ENCODE data around the gene PPP2CA. TPM values are rescaled to one million over a fixed set of nuclear protein-coding genes. Genes with fewer than 3 reads are reported as not detected.

Gene PPP2CA
- total RNA-seq, 2 experiments from 2014 or later = 188 to 195 TPM

DNA sequence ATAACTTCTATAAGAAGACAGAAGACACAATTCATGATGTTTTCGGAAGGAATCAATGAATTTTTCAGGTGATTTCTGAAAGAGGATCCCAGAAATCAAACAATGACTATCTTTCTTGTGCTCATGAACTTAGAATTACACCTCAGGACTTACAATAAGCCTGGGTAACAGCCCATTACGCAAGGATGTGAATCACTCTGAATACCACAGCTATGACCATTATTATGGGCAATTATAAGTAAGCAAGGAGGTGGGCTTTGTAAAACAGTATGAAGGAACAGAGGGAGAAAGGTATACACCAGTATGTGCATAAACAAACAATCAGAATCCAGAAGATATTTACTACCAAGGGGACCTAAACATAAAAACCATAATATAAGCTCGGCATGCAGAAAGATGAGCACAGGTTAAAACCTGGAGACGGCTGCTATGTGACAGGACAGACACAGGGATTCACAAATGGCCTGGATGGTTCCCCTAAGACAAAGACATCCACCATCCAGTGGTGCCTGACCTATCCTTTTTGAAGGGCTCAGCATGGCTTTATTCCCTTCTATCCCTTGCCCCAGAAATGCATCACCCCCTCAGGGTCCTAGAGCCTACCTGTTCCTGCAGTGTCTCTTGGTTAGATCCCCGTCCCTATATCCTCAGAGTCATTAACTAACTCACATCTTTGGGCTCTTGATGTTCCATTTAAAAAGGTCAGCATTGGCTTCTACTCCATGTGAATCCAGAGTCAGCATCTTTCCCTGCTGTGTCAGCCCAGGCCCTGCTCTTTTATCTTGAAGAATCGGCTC, 21.8 kb upstream of the PPP2CA start:
- Mint-ChIP-seq H3K4me1 (ENCODE audit: low read depth) (no peaks in the 10 kb centered on the region), H3K36me3 (ENCODE audit: low read depth) (no peaks in the 10 kb centered on the region), H3K9me3 (no peaks in the 10 kb centered on the region), H3K27ac (no peak overlapping the region), H3K4me3 (no peak overlapping the region), H3K27me3 (peaks cover 1% of the 10 kb centered on the region)
- TF ChIP-seq, protein P1, sequence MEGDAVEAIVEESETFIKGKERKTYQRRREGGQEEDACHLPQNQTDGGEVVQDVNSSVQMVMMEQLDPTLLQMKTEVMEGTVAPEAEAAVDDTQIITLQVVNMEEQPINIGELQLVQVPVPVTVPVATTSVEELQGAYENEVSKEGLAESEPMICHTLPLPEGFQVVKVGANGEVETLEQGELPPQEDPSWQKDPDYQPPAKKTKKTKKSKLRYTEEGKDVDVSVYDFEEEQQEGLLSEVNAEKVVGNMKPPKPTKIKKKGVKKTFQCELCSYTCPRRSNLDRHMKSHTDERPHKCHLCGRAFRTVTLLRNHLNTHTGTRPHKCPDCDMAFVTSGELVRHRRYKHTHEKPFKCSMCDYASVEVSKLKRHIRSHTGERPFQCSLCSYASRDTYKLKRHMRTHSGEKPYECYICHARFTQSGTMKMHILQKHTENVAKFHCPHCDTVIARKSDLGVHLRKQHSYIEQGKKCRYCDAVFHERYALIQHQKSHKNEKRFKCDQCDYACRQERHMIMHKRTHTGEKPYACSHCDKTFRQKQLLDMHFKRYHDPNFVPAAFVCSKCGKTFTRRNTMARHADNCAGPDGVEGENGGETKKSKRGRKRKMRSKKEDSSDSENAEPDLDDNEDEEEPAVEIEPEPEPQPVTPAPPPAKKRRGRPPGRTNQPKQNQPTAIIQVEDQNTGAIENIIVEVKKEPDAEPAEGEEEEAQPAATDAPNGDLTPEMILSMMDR (IDR thresholded peaks at IDR 0.05) = no peak
- Histone ChIP-seq H3K4me1 (ENCODE audit: insufficient read depth, low read length) (no peaks in the 10 kb centered on the region), H3K36me3 (ENCODE audit: insufficient read depth, low read length) (no peaks in the 10 kb centered on the region), H3K4me3 (ENCODE audit: low read length) (no peak overlapping the region), H3K9me3 (ENCODE audit: control insufficient read depth in 1 of 2, insufficient read depth in 1 of 2, low read length in 2 of 2) (no peaks in the 10 kb centered on the region), H3K27me3 (ENCODE audit: control insufficient read depth in 1 of 2, insufficient read depth in 2 of 2, low read length in 2 of 2) (no peaks in the 10 kb centered on the region), H3K27ac (ENCODE audit: low read depth in 1 of 2, low read length in 2 of 2) (no peak overlapping the region)
- ChIA-PET CTCF (interaction anchor here (0.6 kb wide), 1 partner anchor 224 kb away, joined by 3 read pairs; no protein-coding TSS in a partner anchor), POLR2A (interaction anchor here (0.7 kb wide), 1 partner anchor 22 kb away, joined by 3 read pairs; the partner anchor contains the start of gene PPP2CA)
- DNase-seq (no peak), ATAC-seq (ENCODE audit: poor library complexity) (no peak)
- intact Hi-C loops (cut with DNase I, micrococcal nuclease) = no loop called here

DNA sequence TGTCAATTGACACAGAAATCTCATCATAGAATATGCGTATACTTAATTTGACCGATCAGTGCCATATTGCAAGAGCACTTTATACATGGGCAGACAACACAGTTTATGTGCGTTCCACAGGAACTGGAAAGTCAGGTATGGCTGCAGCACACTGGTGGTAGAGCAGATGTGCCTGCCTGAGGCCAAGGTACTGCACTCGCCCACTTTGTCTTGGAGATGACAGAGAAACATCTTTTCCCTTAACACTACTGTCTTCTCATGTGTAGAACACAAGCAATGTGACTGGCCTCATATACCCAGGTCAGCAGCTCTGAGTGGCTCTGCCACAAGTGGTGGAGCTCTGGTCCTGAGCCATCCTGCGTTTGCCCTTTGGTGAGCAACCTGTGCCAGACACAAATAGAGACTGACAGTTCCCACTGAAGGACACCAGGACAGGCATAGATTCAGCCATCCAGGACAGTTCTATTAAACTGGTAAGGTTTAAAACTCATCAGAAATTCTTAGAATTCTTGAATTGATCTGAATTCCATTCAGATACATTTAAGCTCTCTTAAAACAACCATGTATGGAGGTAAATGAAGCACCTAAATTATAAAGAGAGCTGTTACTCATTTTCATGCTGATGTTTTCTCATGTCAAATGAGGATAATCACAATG, 21.0 kb upstream of the PPP2CA start:
- no peaks in the 10 kb centered on the region for H3K9me3 Mint-ChIP-seq
- TF ChIP-seq, protein P1 (IDR thresholded peaks at IDR 0.05) = no peak
- H3K4me3 ChIP-seq (ENCODE audit: low read length) = no peak overlapping the region
- ChIA-PET POLR2A (no interaction called here), CTCF (no interaction called here)
- no peaks in the 10 kb centered on the region for H3K27me3 Mint-ChIP-seq
- no peaks in the 10 kb centered on the region for H3K9me3 ChIP-seq (ENCODE audit: control insufficient read depth in 1 of 2, insufficient read depth in 1 of 2, low read length in 2 of 2)
- no peaks in the 10 kb centered on the region for H3K36me3 ChIP-seq (ENCODE audit: insufficient read depth, low read length)
- intact Hi-C loops (cut with DNase I, micrococcal nuclease) = no loop called here
- H3K4me1 Mint-ChIP-seq (ENCODE audit: low read depth) = no peaks in the 10 kb centered on the region
- ATAC-seq (ENCODE audit: poor library complexity) (no peak), DNase-seq (no peak)
- no peak overlapping the region for H3K27ac ChIP-seq (ENCODE audit: low read depth in 1 of 2, low read length in 2 of 2)
- no peaks in the 10 kb centered on the region for H3K4me1 ChIP-seq (ENCODE audit: insufficient read depth, low read length)
- no peak overlapping the region for H3K4me3 Mint-ChIP-seq
- no peaks in the 10 kb centered on the region for H3K27me3 ChIP-seq (ENCODE audit: control insufficient read depth in 1 of 2, insufficient read depth in 2 of 2, low read length in 2 of 2)
- H3K27ac Mint-ChIP-seq = no peak overlapping the region
- no peaks in the 10 kb centered on the region for H3K36me3 Mint-ChIP-seq (ENCODE audit: low read depth)

DNA sequence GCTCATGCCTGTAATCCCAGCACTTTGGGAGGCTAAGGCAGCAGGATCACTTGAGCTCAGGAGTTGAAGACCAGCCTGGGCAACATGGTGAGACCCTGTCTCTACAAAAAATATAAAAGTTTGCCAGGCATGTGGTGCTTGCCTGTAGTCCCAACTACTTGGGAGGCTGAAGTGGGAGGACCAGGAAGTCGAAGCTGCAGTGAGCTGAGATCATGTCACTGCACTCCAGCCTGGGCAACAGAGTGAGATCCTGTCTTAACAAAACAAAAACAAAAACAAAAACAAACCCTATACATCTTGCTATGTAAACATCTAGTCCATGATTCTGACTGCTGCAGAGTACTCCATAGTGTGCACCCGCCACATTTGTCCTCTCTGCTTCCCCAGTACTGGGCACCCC, 19.8 kb upstream of the PPP2CA start:
- no peaks in the 10 kb centered on the region for H3K27me3 ChIP-seq (ENCODE audit: control insufficient read depth in 1 of 2, insufficient read depth in 2 of 2, low read length in 2 of 2)
- no peaks in the 10 kb centered on the region for H3K9me3 ChIP-seq (ENCODE audit: control insufficient read depth in 1 of 2, insufficient read depth in 1 of 2, low read length in 2 of 2)
- no peak overlapping the region for H3K4me3 ChIP-seq (ENCODE audit: low read length)
- intact Hi-C loops (cut with DNase I, micrococcal nuclease) = no loop called here
- H3K27ac ChIP-seq (ENCODE audit: low read depth in 1 of 2, low read length in 2 of 2) = no peak overlapping the region
- Mint-ChIP-seq H3K27ac (no peak overlapping the region), H3K4me3 (no peak overlapping the region), H3K4me1 (ENCODE audit: low read depth) (no peaks in the 10 kb centered on the region), H3K36me3 (ENCODE audit: low read depth) (no peaks in the 10 kb centered on the region), H3K9me3 (no peaks in the 10 kb centered on the region), H3K27me3 (peaks cover 1% of the 10 kb centered on the region)
- no peak for ATAC-seq (ENCODE audit: poor library complexity)
- no peaks in the 10 kb centered on the region for H3K36me3 ChIP-seq (ENCODE audit: insufficient read depth, low read length)
- TF ChIP-seq, protein P1 (IDR thresholded peaks at IDR 0.05) = no peak
- ChIA-PET POLR2A (no interaction called here), CTCF (no interaction called here)
- no peak for DNase-seq
- no peaks in the 10 kb centered on the region for H3K4me1 ChIP-seq (ENCODE audit: insufficient read depth, low read length)

Data from CD4-positive, alpha-beta T cell (primary cell).